Chondrocyte (in vitro differentiated cells): ENCODE data around the gene ATG16L2. TPM values are rescaled to one million over a fixed set of nuclear protein-coding genes. Genes with fewer than 3 reads are reported as not detected.

ENCODE experiments used
- DNase-seq: peaks from one replicate; pipeline ENCODE4 v3.0.0; 2021; ENCODE audit warnings: mixed read lengths, low spot score
- H3K27ac Mint-ChIP-seq: one replicate; pipeline ENCODE4 v1.8.0; 2021; ENCODE audit warnings: mild to moderate bottlenecking, moderate library complexity, mixed read lengths; ENCODE audit not compliant: unreplicated experiment
- H3K27me3 Mint-ChIP-seq: 2 replicates; pipeline ENCODE4 v1.8.0; 2021; ENCODE audit warnings: low read depth, mixed read lengths
- H3K36me3 Mint-ChIP-seq: 2 replicates; pipeline ENCODE4 v1.8.0; 2021; ENCODE audit warnings: low read depth, mixed read lengths
- H3K4me1 Mint-ChIP-seq: 2 replicates; pipeline ENCODE4 v1.8.0; 2021; ENCODE audit warnings: low read depth, mild to moderate bottlenecking, mixed read lengths
- H3K4me3 Mint-ChIP-seq: one replicate; pipeline ENCODE4 v1.8.0; 2021; ENCODE audit warnings: mild to moderate bottlenecking, moderate library complexity, mixed read lengths; ENCODE audit not compliant: unreplicated experiment
- H3K9me3 Mint-ChIP-seq: 2 replicates; pipeline ENCODE4 v1.8.0; 2021; ENCODE audit warnings: low read depth, mixed read lengths
- CTCF ChIP-seq: fragments of 200-600 bp; sonication (generic); IDR thresholded peaks from 2 replicates; pipeline ENCODE4 v1.5.0; 2021; ENCODE audit warnings: antibody characterized with exemption, mild to moderate bottlenecking, moderate library complexity
- total RNA-seq: library from RNA; stranded (reverse); gene quantifications from 3 replicates; pipeline ENCODE4 v1.2.1, GENCODE V29; 2021

The ATG16L2 gene
- total RNA-seq, 1 donor from 2014 or later: 9.9 TPM

GRCh38 chr11:72823105-72823804, 9.0 kb downstream of the ATG16L2 start:
- H3K27ac Mint-ChIP-seq: no peak overlapping the region
- no peak for DNase-seq

GRCh38 chr11:72824020-72824419, 9.8 kb downstream of the ATG16L2 start:
- Mint-ChIP-seq H3K4me1 (peaks cover 10% of the 10 kb centered on the region), H3K9me3 (no peaks in the 10 kb centered on the region), H3K27ac (peak overlapping the region; percentile 77), H3K4me3 (no peak overlapping the region), H3K36me3 (peaks cover 1% of the 10 kb centered on the region), H3K27me3 (no peaks in the 10 kb centered on the region)
- no peak for DNase-seq
- no peak for TF ChIP-seq CTCF

More at GRCh38 chr11:72823105-72823804, 9.0 kb downstream of the ATG16L2 start:
- H3K4me3 Mint-ChIP-seq: no peak overlapping the region
- no peak for TF ChIP-seq CTCF
- H3K27me3 Mint-ChIP-seq: no peaks in the 10 kb centered on the region
- H3K9me3 Mint-ChIP-seq: no peaks in the 10 kb centered on the region
- H3K4me1 Mint-ChIP-seq: peaks cover 10% of the 10 kb centered on the region
- peaks cover 4% of the 10 kb centered on the region for H3K36me3 Mint-ChIP-seq

GRCh38 chr11:72824811-72825505, 10.7 kb downstream of the ATG16L2 start:
- peak overlapping the region; percentile 75 for H3K27ac Mint-ChIP-seq
- no peak for TF ChIP-seq CTCF
- H3K36me3 Mint-ChIP-seq: no peaks in the 10 kb centered on the region
- peaks cover 10% of the 10 kb centered on the region for H3K4me1 Mint-ChIP-seq
- H3K9me3 Mint-ChIP-seq: no peaks in the 10 kb centered on the region
- no peak for DNase-seq
- no peak overlapping the region for H3K4me3 Mint-ChIP-seq
- no peaks in the 10 kb centered on the region for H3K27me3 Mint-ChIP-seq

- peaks cover 7% of the 10 kb centered on the region for H3K4me1 Mint-ChIP-seq
- H3K36me3 Mint-ChIP-seq: no peaks in the 10 kb centered on the region
- no peak overlapping the region for H3K4me3 Mint-ChIP-seq
- peak overlapping the region; percentile 57 for H3K27ac Mint-ChIP-seq
- H3K27me3 Mint-ChIP-seq: no peaks in the 10 kb centered on the region
- DNase-seq: no peak
- H3K9me3 Mint-ChIP-seq: no peaks in the 10 kb centered on the region
- no peak for TF ChIP-seq CTCF
Measured at GRCh38 chr11:72825661-72826060, 11.4 kb downstream of the ATG16L2 start.

GRCh38 chr11:72826191-72826941, 12.2 kb downstream of the ATG16L2 start:
- no peak for DNase-seq
- Mint-ChIP-seq H3K27ac (no peak overlapping the region), H3K27me3 (no peaks in the 10 kb centered on the region), H3K9me3 (no peaks in the 10 kb centered on the region), H3K4me3 (no peak overlapping the region), H3K36me3 (no peaks in the 10 kb centered on the region), H3K4me1 (peaks cover 5% of the 10 kb centered on the region)
- TF ChIP-seq CTCF: no peak
